Mesothelial cell of epicardium (in vitro differentiated cells): ENCODE measurements around the gene UBE2E2. TPM values are rescaled to one million over a fixed set of nuclear protein-coding genes. Genes with fewer than 3 reads are reported as not detected.

Experiments used
- DNase-seq, 2 experiments: peaks; one replicate each; pipeline ENCODE4 v3.0.0; 2021; ENCODE audit warnings: low spot score in 2 of 2; ENCODE audit not compliant: unreplicated experiment in 2 of 2
- H3K27ac Mint-ChIP-seq: 2 replicates; pipeline ENCODE4 v1.8.0; 2021; ENCODE audit warnings: mixed read lengths
- H3K27me3 Mint-ChIP-seq: 2 replicates; pipeline ENCODE4 v1.8.0; 2021; ENCODE audit warnings: low read depth, mixed read lengths
- H3K36me3 Mint-ChIP-seq: 2 replicates; pipeline ENCODE4 v1.8.0; 2021; ENCODE audit warnings: mixed read lengths
- H3K4me1 Mint-ChIP-seq: 2 replicates; pipeline ENCODE4 v1.8.0; 2021; ENCODE audit warnings: mixed read lengths
- H3K4me3 Mint-ChIP-seq: 2 replicates; pipeline ENCODE4 v1.8.0; 2021; ENCODE audit warnings: mild to moderate bottlenecking, moderate library complexity, mixed read lengths
- H3K9me3 Mint-ChIP-seq: 2 replicates; pipeline ENCODE4 v1.8.0; 2021; ENCODE audit warnings: mixed read lengths
- CTCF ChIP-seq: fragments of 200-600 bp; sonication (generic); IDR thresholded peaks from one replicate; pipeline ENCODE4 v1.5.0; 2021; ENCODE audit warnings: antibody characterized with exemption; ENCODE audit not compliant: unreplicated experiment
- total RNA-seq: library from RNA; stranded (reverse); gene quantifications from 3 replicates; pipeline ENCODE4 v1.2.1, GENCODE V29; 2021

UBE2E2 gene
- total RNA-seq, 1 donor from 2014 or later = 42.3 TPM

- no peaks in the 10 kb centered on the region for H3K9me3 Mint-ChIP-seq
- DNase-seq = no peak
- H3K27me3 Mint-ChIP-seq = no peaks in the 10 kb centered on the region
- no peak overlapping the region for H3K4me3 Mint-ChIP-seq
- H3K27ac Mint-ChIP-seq = no peak overlapping the region
- peaks cover 5% of the 10 kb centered on the region for H3K4me1 Mint-ChIP-seq
- no peak for TF ChIP-seq CTCF
- no peaks in the 10 kb centered on the region for H3K36me3 Mint-ChIP-seq
Observed at GRCh38 chr3:23440416-23441294, 237.5 kb downstream of the UBE2E2 start.

- Mint-ChIP-seq H3K27ac (no peak overlapping the region), H3K27me3 (no peaks in the 10 kb centered on the region), H3K36me3 (no peaks in the 10 kb centered on the region), H3K4me3 (no peak overlapping the region), H3K9me3 (no peaks in the 10 kb centered on the region), H3K4me1 (peaks cover 5% of the 10 kb centered on the region)
- no peak for DNase-seq
- TF ChIP-seq CTCF = no peak
Observed at GRCh38 chr3:23442598-23443383, 239.7 kb downstream of the UBE2E2 start.

- Mint-ChIP-seq H3K27ac (no peak overlapping the region), H3K4me3 (no peak overlapping the region), H3K27me3 (no peaks in the 10 kb centered on the region), H3K4me1 (peaks cover 7% of the 10 kb centered on the region), H3K36me3 (no peaks in the 10 kb centered on the region), H3K9me3 (no peaks in the 10 kb centered on the region)
- no peak for DNase-seq
- TF ChIP-seq CTCF = no peak
Observed at GRCh38 chr3:23444386-23444785, 241.3 kb downstream of the UBE2E2 start.

GRCh38 chr3:23446301-23446700 is 243.2 kb downstream of the UBE2E2 start:
- H3K36me3 Mint-ChIP-seq = no peaks in the 10 kb centered on the region
- no peak overlapping the region for H3K27ac Mint-ChIP-seq
- DNase-seq = no peak
- H3K4me3 Mint-ChIP-seq = no peak overlapping the region
- H3K9me3 Mint-ChIP-seq = no peaks in the 10 kb centered on the region
- no peaks in the 10 kb centered on the region for H3K27me3 Mint-ChIP-seq
- peaks cover 8% of the 10 kb centered on the region for H3K4me1 Mint-ChIP-seq
- TF ChIP-seq CTCF = no peak

GRCh38 chr3:23448998-23449537 is 245.9 kb downstream of the UBE2E2 start:
- Mint-ChIP-seq H3K9me3 (no peaks in the 10 kb centered on the region), H3K36me3 (no peaks in the 10 kb centered on the region), H3K4me3 (no peak overlapping the region), H3K27ac (no peak overlapping the region), H3K27me3 (no peaks in the 10 kb centered on the region), H3K4me1 (peaks cover 3% of the 10 kb centered on the region)
- no peak for TF ChIP-seq CTCF
- no peak for DNase-seq
